OCI-LY7 (cell line): Measurements from ENCODE around the gene TSHZ3. TPM values are rescaled to one million over a fixed set of nuclear protein-coding genes. Genes with fewer than 3 reads are reported as not detected.

Experiments used
- BruUV-seq: library from RNA; stranded (reverse); fragments of 400-500 nt; replicated peaks from 2 replicates; lab custom pipeline; 2021; lab: Mats Ljungman, UMichigan
- CTCF ChIA-PET: fragments of 300-600 bp; sonication (Branson Sonifier 250); formaldehyde crosslinking; loops from one replicate; lab custom pipeline; 2022; ENCODE audit warnings: antibody characterized with exemption; ENCODE audit not compliant: unreplicated experiment; lab: Charles Lee
- POLR2A ChIA-PET: fragments of 300-600 bp; sonication (Branson Sonifier 250); formaldehyde crosslinking; loops from one replicate; lab custom pipeline; 2022; ENCODE audit warnings: antibody characterized with exemption; lab: Charles Lee
- DNase-seq: peaks from one replicate; pipeline ENCODE4 v3.0.0-alpha.2; 2015; ENCODE audit warnings: low spot score
- H2AFZ ChIP-seq: fragments of 200-600 bp; sonication (generic), shearing (Covaris generic); 2 replicates; pipeline ENCODE4 v1.6.1; 2014; ENCODE audit warnings: mild to moderate bottlenecking, antibody characterized with exemption, low read length, moderate library complexity
- H3K27ac ChIP-seq: fragments of 200-600 bp; sonication (generic); 2 replicates; pipeline ENCODE4 v1.5.1; 2014; ENCODE audit warnings: mixed run types, low read depth, mild to moderate bottlenecking, moderate library complexity, low read length, inconsistent platforms; ENCODE audit not compliant: poor library complexity, severe bottlenecking
- H3K36me3 ChIP-seq: fragments of 200-600 bp; sonication (generic); 2 replicates; pipeline ENCODE4 v1.6.1; 2014; ENCODE audit warnings: mild to moderate bottlenecking, antibody characterized with exemption, low read length, moderate library complexity, mixed read lengths; ENCODE audit not compliant: insufficient read depth
- H3K4me1 ChIP-seq: fragments of 200-600 bp; sonication (generic); 2 replicates; pipeline ENCODE4 v1.5.1; 2014; ENCODE audit warnings: mild to moderate bottlenecking, low read length; ENCODE audit not compliant: insufficient read depth, poor library complexity, severe bottlenecking
- H3K4me2 ChIP-seq: fragments of 200-600 bp; sonication (generic); 2 replicates; pipeline ENCODE4 v1.6.1; 2014; ENCODE audit warnings: mild to moderate bottlenecking, low read length
- H3K4me3 ChIP-seq: fragments of 200-600 bp; sonication (generic); 2 replicates; pipeline ENCODE4 v1.5.1; 2014; ENCODE audit warnings: mild to moderate bottlenecking, low read depth, low read length; ENCODE audit not compliant: poor library complexity, severe bottlenecking
- H3K79me2 ChIP-seq: fragments of 200-600 bp; sonication (generic); 2 replicates; pipeline ENCODE4 v1.6.1; 2016; ENCODE audit warnings: low read depth, mild to moderate bottlenecking, low read length, moderate library complexity, mixed read lengths; ENCODE audit not compliant: insufficient read depth
- H3K9me2 ChIP-seq: fragments of 200-600 bp; sonication (generic); 2 replicates; pipeline ENCODE4 v1.6.1; 2016; ENCODE audit warnings: mild to moderate bottlenecking, low read length, mixed read lengths; ENCODE audit not compliant: insufficient read depth
- H3K9me3 ChIP-seq: fragments of 200-600 bp; sonication (generic); 2 replicates; pipeline ENCODE4 v1.6.1; 2014; ENCODE audit warnings: mild to moderate bottlenecking, mixed run types, low read length, mixed read lengths
- H4K20me1 ChIP-seq: fragments of 200-600 bp; sonication (generic); 2 replicates; pipeline ENCODE4 v1.6.1; 2014; ENCODE audit warnings: mild to moderate bottlenecking, antibody characterized with exemption, low read length, moderate library complexity, mixed read lengths; ENCODE audit not compliant: insufficient read depth
- CTCF ChIP-seq: fragments of 200-600 bp; sonication (generic); conservative IDR thresholded peaks from 2 replicates; pipeline ENCODE4 v1.5.1; 2014; ENCODE audit warnings: mild to moderate bottlenecking, antibody characterized with exemption, low read length, moderate library complexity, mixed read lengths
- EZH2phosphoT487 ChIP-seq: fragments of 200-600 bp; sonication (generic); IDR thresholded peaks from 2 replicates; pipeline ENCODE4 v1.6.1; 2018; ENCODE audit warnings: low read depth, borderline replicate concordance, mild to moderate bottlenecking, mixed run types, antibody characterized with exemption, low read length, moderate library complexity, mixed read lengths
- intact Hi-C: fragments of 100-400 bp; cut with micrococcal nuclease; formaldehyde crosslinking; loops from one replicate; pipeline ENCODE4 v1.10.0; 2022; ENCODE audit not compliant: unreplicated experiment
- total RNA-seq, 2 experiments: library from RNA; depleted of rRNA in 1 of 2; stranded (reverse); fragments of >200 nt in 1 of 2; shearing (Covaris generic) in 1 of 2; gene quantifications; 2 replicates each; pipeline ENCODE4 v1.2.3, GENCODE V29; 2014 to 2022

TSHZ3 gene
- total RNA-seq, 2 experiments from 2014 or later: not detected

- H3K4me3 ChIP-seq: no peak overlapping the region
- no peaks in the 10 kb centered on the region for H3K9me3 ChIP-seq
- H3K4me1 ChIP-seq: no peaks in the 10 kb centered on the region
- no peak overlapping the region for H2AFZ ChIP-seq
- no peak for DNase-seq
- no peaks in the 10 kb centered on the region for H4K20me1 ChIP-seq
- BruUV-seq: no TSS peak
- no peak overlapping the region for H3K4me2 ChIP-seq
- no peak for TF ChIP-seq CTCF
- TF ChIP-seq EZH2phosphoT487: no peak
- POLR2A ChIA-PET: no interaction called here
- no peaks in the 10 kb centered on the region for H3K79me2 ChIP-seq
- intact Hi-C loops: no loop called here
- CTCF ChIA-PET: no interaction called here
- H3K27ac ChIP-seq: no peak overlapping the region
- H3K36me3 ChIP-seq: no peaks in the 10 kb centered on the region
- no peaks in the 10 kb centered on the region for H3K9me2 ChIP-seq
These were observed 72.4 kb downstream of the TSHZ3 start for GRCh38 chr19:31276831-31277230.

- POLR2A ChIA-PET: interaction anchor here (0.7 kb wide), 1 partner anchor 475 kb away, joined by 4 read pairs; no protein-coding TSS in a partner anchor
- no peaks in the 10 kb centered on the region for H3K36me3 ChIP-seq
- no peaks in the 10 kb centered on the region for H3K4me1 ChIP-seq
- no peaks in the 10 kb centered on the region for H3K9me3 ChIP-seq
- no peaks in the 10 kb centered on the region for H4K20me1 ChIP-seq
- TF ChIP-seq CTCF: no peak
- no peak for TF ChIP-seq EZH2phosphoT487
- H3K9me2 ChIP-seq: no peaks in the 10 kb centered on the region
- no peak overlapping the region for H3K4me2 ChIP-seq
- CTCF ChIA-PET: no interaction called here
- DNase-seq: no peak
- no peak overlapping the region for H3K4me3 ChIP-seq
- no peaks in the 10 kb centered on the region for H3K79me2 ChIP-seq
- H3K27ac ChIP-seq: no peak overlapping the region
- intact Hi-C loops: no loop called here
- H2AFZ ChIP-seq: no peak overlapping the region
- no TSS peak for BruUV-seq
These were observed 74.2 kb downstream of the TSHZ3 start for GRCh38 chr19:31275068-31275334.

GRCh38 chr19:31274251-31275067 is 74.8 kb downstream of the TSHZ3 start:
- Histone ChIP-seq H3K4me1 (no peaks in the 10 kb centered on the region), H3K27ac (no peak overlapping the region), H2AFZ (no peak overlapping the region), H3K36me3 (no peaks in the 10 kb centered on the region), H3K4me3 (no peak overlapping the region), H3K79me2 (no peaks in the 10 kb centered on the region), H4K20me1 (no peaks in the 10 kb centered on the region), H3K9me2 (no peaks in the 10 kb centered on the region), H3K9me3 (no peaks in the 10 kb centered on the region), H3K4me2 (no peak overlapping the region)
- CTCF ChIA-PET: no interaction called here
- no TSS peak for BruUV-seq
- TF ChIP-seq EZH2phosphoT487: no peak
- TF ChIP-seq CTCF: no peak
- intact Hi-C loops: no loop called here
- POLR2A ChIA-PET: interaction anchor here (0.7 kb wide), 1 partner anchor 476 kb away, joined by 4 read pairs; no protein-coding TSS in a partner anchor
- DNase-seq: no peak
